Measurements from ENCODE around the gene PRKRA.

The PRKRA gene

GRCh38 chr2:178469219-178469849 is 18.4 kb upstream of the PRKRA start:
- TF ChIP-seq CTCF (IDR thresholded peaks at IDR 0.05; ENCODE audit: poor library complexity, severe bottlenecking), result no peak
- DNase-seq (ENCODE audit: low spot score), result no peak

GRCh38 chr2:178457390-178457886 is 6.5 kb upstream of the PRKRA start:
- no peak for DNase-seq (ENCODE audit: low spot score)
- H3K27me3 ChIP-seq (ENCODE audit: insufficient read depth, poor library complexity, severe bottlenecking), result no peaks in the 10 kb centered on the region
- H3K36me3 ChIP-seq (ENCODE audit: low read depth), result no peaks in the 10 kb centered on the region
- TF ChIP-seq CTCF (IDR thresholded peaks at IDR 0.05; ENCODE audit: poor library complexity, severe bottlenecking), result no peak
- H3K27ac ChIP-seq (ENCODE audit: poor library complexity, severe bottlenecking), result no peak overlapping the region
- H3K4me1 ChIP-seq (ENCODE audit: insufficient read depth, poor library complexity, severe bottlenecking), result no peaks in the 10 kb centered on the region
- no peak overlapping the region for H3K4me3 ChIP-seq (ENCODE audit: severe bottlenecking)
- ATAC-seq (ENCODE audit: low read depth), result no peak
- H3K9me3 ChIP-seq (ENCODE audit: severe bottlenecking), result no peaks in the 10 kb centered on the region

More at GRCh38 chr2:178469219-178469849, 18.4 kb upstream of the PRKRA start:
- no peak overlapping the region for H3K4me3 ChIP-seq (ENCODE audit: severe bottlenecking)
- H3K36me3 ChIP-seq (ENCODE audit: low read depth), result no peaks in the 10 kb centered on the region
- no peak overlapping the region for H3K27ac ChIP-seq (ENCODE audit: poor library complexity, severe bottlenecking)
- no peaks in the 10 kb centered on the region for H3K9me3 ChIP-seq (ENCODE audit: severe bottlenecking)
- H3K4me1 ChIP-seq (ENCODE audit: insufficient read depth, poor library complexity, severe bottlenecking), result peaks cover 4% of the 10 kb centered on the region
- no peaks in the 10 kb centered on the region for H3K27me3 ChIP-seq (ENCODE audit: insufficient read depth, poor library complexity, severe bottlenecking)
- ATAC-seq (ENCODE audit: low read depth), result no peak

GRCh38 chr2:178455947-178456346 is 5.0 kb upstream of the PRKRA start:
- H3K4me3 ChIP-seq (ENCODE audit: severe bottlenecking), result no peak overlapping the region
- ATAC-seq (ENCODE audit: low read depth), result no peak
- no peaks in the 10 kb centered on the region for H3K4me1 ChIP-seq (ENCODE audit: insufficient read depth, poor library complexity, severe bottlenecking)
- no peak for DNase-seq (ENCODE audit: low spot score)
- no peak for TF ChIP-seq CTCF (IDR thresholded peaks at IDR 0.05; ENCODE audit: poor library complexity, severe bottlenecking)
- no peaks in the 10 kb centered on the region for H3K27me3 ChIP-seq (ENCODE audit: insufficient read depth, poor library complexity, severe bottlenecking)
- no peak overlapping the region for H3K27ac ChIP-seq (ENCODE audit: poor library complexity, severe bottlenecking)
- H3K9me3 ChIP-seq (ENCODE audit: severe bottlenecking), result no peaks in the 10 kb centered on the region
- H3K36me3 ChIP-seq (ENCODE audit: low read depth), result no peaks in the 10 kb centered on the region

GRCh38 chr2:178452870-178453269 is 1.9 kb upstream of the PRKRA start:
- Histone ChIP-seq H3K27me3 (ENCODE audit: insufficient read depth, poor library complexity, severe bottlenecking) (no peaks in the 10 kb centered on the region), H3K4me3 (ENCODE audit: severe bottlenecking) (no peak overlapping the region), H3K4me1 (ENCODE audit: insufficient read depth, poor library complexity, severe bottlenecking) (peaks cover 10% of the 10 kb centered on the region), H3K9me3 (ENCODE audit: severe bottlenecking) (no peaks in the 10 kb centered on the region), H3K27ac (ENCODE audit: poor library complexity, severe bottlenecking) (no peak overlapping the region), H3K36me3 (ENCODE audit: low read depth) (peaks cover 20% of the 10 kb centered on the region)
- no peak for DNase-seq (ENCODE audit: low spot score)
- ATAC-seq (ENCODE audit: low read depth), result no peak
- TF ChIP-seq CTCF (IDR thresholded peaks at IDR 0.05; ENCODE audit: poor library complexity, severe bottlenecking), result no peak

GRCh38 chr2:178452334-178452733 is 1.4 kb upstream of the PRKRA start:
- DNase-seq (ENCODE audit: low spot score) (no peak), ATAC-seq (ENCODE audit: low read depth) (no peak)
- H3K9me3 ChIP-seq (ENCODE audit: severe bottlenecking), result no peaks in the 10 kb centered on the region
- no peak overlapping the region for H3K27ac ChIP-seq (ENCODE audit: poor library complexity, severe bottlenecking)
- H3K4me3 ChIP-seq (ENCODE audit: severe bottlenecking), result no peak overlapping the region
- no peak for TF ChIP-seq CTCF (IDR thresholded peaks at IDR 0.05; ENCODE audit: poor library complexity, severe bottlenecking)
- peaks cover 25% of the 10 kb centered on the region for H3K36me3 ChIP-seq (ENCODE audit: low read depth)
- H3K4me1 ChIP-seq (ENCODE audit: insufficient read depth, poor library complexity, severe bottlenecking), result peaks cover 10% of the 10 kb centered on the region
- no peaks in the 10 kb centered on the region for H3K27me3 ChIP-seq (ENCODE audit: insufficient read depth, poor library complexity, severe bottlenecking)

Data from RWPE2 (cell line).